Measurements from ENCODE around the gene ABCC12. TPM values are rescaled to one million over a fixed set of nuclear protein-coding genes. Genes with fewer than 3 reads are reported as not detected.

The ABCC12 gene
- polyA plus RNA-seq, 1 donor from 2014 or later = not detected

GRCh38 chr16:48165961-48166578, 10.3 kb upstream of the ABCC12 start:
- Histone ChIP-seq H3K9me3 (ENCODE audit: low read length) (no peaks in the 10 kb centered on the region), H2AFZ (ENCODE audit: low read depth, low read length) (no peak overlapping the region), H3K27ac (ENCODE audit: low read length) (no peak overlapping the region), H3F3A (ENCODE audit: insufficient read depth, low read length, poor library complexity, severe bottlenecking) (no peaks in the 10 kb centered on the region), H4K20me1 (ENCODE audit: insufficient read depth) (no peaks in the 10 kb centered on the region), H3K79me2 (replicated peaks; ENCODE audit: insufficient read depth, low read length) (no peaks in the 10 kb centered on the region), H3K36me3 (ENCODE audit: insufficient read depth, low read length) (no peaks in the 10 kb centered on the region), H3K27me3 (ENCODE audit: insufficient read depth, low read depth, low read length) (no peaks in the 10 kb centered on the region), H3K9ac (ENCODE audit: low read length) (no peak overlapping the region), H3K9me2 (ENCODE audit: insufficient read depth, low read length) (no peaks in the 10 kb centered on the region), H3K4me3 (ENCODE audit: low read length) (no peak overlapping the region), H3K4me2 (ENCODE audit: low read length) (no peak overlapping the region)
- TF ChIP-seq EZH2 (IDR thresholded peaks at IDR 0.05; ENCODE audit: borderline replicate concordance, insufficient read depth, low read length, poor library complexity, severe bottlenecking) (no peak), POLR2AphosphoS5 (IDR thresholded peaks at IDR 0.05) (no peak), SMC3 (conservative IDR thresholded peaks at IDR 0.05; ENCODE audit: poor library complexity) (no peak), RAD21 (conservative IDR thresholded peaks at IDR 0.05) (no peak), CTCF (IDR thresholded peaks at IDR 0.05; ENCODE audit: poor library complexity, severe bottlenecking) (no peak), EP300 (conservative IDR thresholded peaks at IDR 0.05; ENCODE audit: poor library complexity, severe bottlenecking) (no peak), REST (IDR thresholded peaks at IDR 0.05; ENCODE audit: borderline replicate concordance) (no peak), TAF1 (IDR thresholded peaks at IDR 0.05; ENCODE audit: low read depth) (no peak), MXI1 (conservative IDR thresholded peaks at IDR 0.05; ENCODE audit: poor library complexity, severe bottlenecking) (no peak)

GRCh38 chr16:48164907-48165715, 9.3 kb upstream of the ABCC12 start:
- Histone ChIP-seq H3K9ac (ENCODE audit: low read length) (no peak overlapping the region), H3K9me3 (ENCODE audit: low read length) (no peaks in the 10 kb centered on the region), H4K20me1 (ENCODE audit: insufficient read depth) (no peaks in the 10 kb centered on the region), H3F3A (ENCODE audit: insufficient read depth, low read length, poor library complexity, severe bottlenecking) (no peaks in the 10 kb centered on the region), H3K36me3 (ENCODE audit: insufficient read depth, low read length) (no peaks in the 10 kb centered on the region), H2AFZ (ENCODE audit: low read depth, low read length) (no peak overlapping the region), H3K4me3 (ENCODE audit: low read length) (no peak overlapping the region), H3K79me2 (replicated peaks; ENCODE audit: insufficient read depth, low read length) (no peaks in the 10 kb centered on the region), H3K9me2 (ENCODE audit: insufficient read depth, low read length) (no peaks in the 10 kb centered on the region), H3K4me2 (ENCODE audit: low read length) (no peak overlapping the region), H3K27me3 (ENCODE audit: insufficient read depth, low read depth, low read length) (no peaks in the 10 kb centered on the region), H3K27ac (ENCODE audit: low read length) (no peak overlapping the region)
- TF ChIP-seq SMC3 (conservative IDR thresholded peaks at IDR 0.05; ENCODE audit: poor library complexity) (peak; percentile 98), RAD21 (conservative IDR thresholded peaks at IDR 0.05) (peak; percentile 99), CTCF (IDR thresholded peaks at IDR 0.05; ENCODE audit: poor library complexity, severe bottlenecking) (peak; percentile 97), MXI1 (conservative IDR thresholded peaks at IDR 0.05; ENCODE audit: poor library complexity, severe bottlenecking) (no peak)

All from neural cell (in vitro differentiated cells).